ENCODE measurements around the gene RPS26.

- TF ChIP-seq, protein P1, sequence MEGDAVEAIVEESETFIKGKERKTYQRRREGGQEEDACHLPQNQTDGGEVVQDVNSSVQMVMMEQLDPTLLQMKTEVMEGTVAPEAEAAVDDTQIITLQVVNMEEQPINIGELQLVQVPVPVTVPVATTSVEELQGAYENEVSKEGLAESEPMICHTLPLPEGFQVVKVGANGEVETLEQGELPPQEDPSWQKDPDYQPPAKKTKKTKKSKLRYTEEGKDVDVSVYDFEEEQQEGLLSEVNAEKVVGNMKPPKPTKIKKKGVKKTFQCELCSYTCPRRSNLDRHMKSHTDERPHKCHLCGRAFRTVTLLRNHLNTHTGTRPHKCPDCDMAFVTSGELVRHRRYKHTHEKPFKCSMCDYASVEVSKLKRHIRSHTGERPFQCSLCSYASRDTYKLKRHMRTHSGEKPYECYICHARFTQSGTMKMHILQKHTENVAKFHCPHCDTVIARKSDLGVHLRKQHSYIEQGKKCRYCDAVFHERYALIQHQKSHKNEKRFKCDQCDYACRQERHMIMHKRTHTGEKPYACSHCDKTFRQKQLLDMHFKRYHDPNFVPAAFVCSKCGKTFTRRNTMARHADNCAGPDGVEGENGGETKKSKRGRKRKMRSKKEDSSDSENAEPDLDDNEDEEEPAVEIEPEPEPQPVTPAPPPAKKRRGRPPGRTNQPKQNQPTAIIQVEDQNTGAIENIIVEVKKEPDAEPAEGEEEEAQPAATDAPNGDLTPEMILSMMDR (IDR thresholded peaks at IDR 0.05) = no peak
- TF ChIP-seq POLR2A (IDR thresholded peaks at IDR 0.05) = no peak
- TF ChIP-seq POLR2AphosphoS5 (IDR thresholded peaks at IDR 0.05) = no peak
Observed at GRCh38 chr12:56028511-56029165, 13.1 kb upstream of the RPS26 start.

Data from gastroesophageal sphincter (tissue), 3 donors.